ENCODE results near the gene EOLA1. TPM values are rescaled to one million over a fixed set of nuclear protein-coding genes. Genes with fewer than 3 reads are reported as not detected.

EOLA1 gene
- total RNA-seq, 4 donors from 2014 or later: 11.9 to 33.6 (median 17.8) TPM

- intact Hi-C loops (cut with DNase I): loop anchor here (5.0 kb wide), 1 partner anchor 64 kb away; no protein-coding TSS in a partner anchor
- TF ChIP-seq POLR2A (IDR thresholded peaks at IDR 0.05; ENCODE audit: low read depth): no peak
These were observed 22.5 kb downstream of the EOLA1 start for GRCh38 chrX:149563359-149563758.

GRCh38 chrX:149567621-149568417 is 27.0 kb downstream of the EOLA1 start:
- H3K9me3 ChIP-seq: no peaks in the 10 kb centered on the region
- DNase-seq (ENCODE audit: extremely low spot score): no peak
- H3K36me3 ChIP-seq: no peaks in the 10 kb centered on the region
- intact Hi-C loops (cut with DNase I): no loop called here
- H3K4me1 ChIP-seq: peaks cover 0 to 4% (median 0%) of the 10 kb centered on the region in 4 donors
- no peaks in the 10 kb centered on the region for H3K27me3 ChIP-seq
- no peak overlapping the region for H3K27ac ChIP-seq (replicated peaks in 1 of 4)
- TF ChIP-seq POLR2AphosphoS5 (IDR thresholded peaks at IDR 0.05) (no peak), CTCF (IDR thresholded peaks at IDR 0.05) (no peak)
- 74% methylated on average over 7 of the region's 7 CpGs for WGBS
- H3K4me3 ChIP-seq: no peak overlapping the region

More at GRCh38 chrX:149563359-149563758, 22.5 kb downstream of the EOLA1 start:
- no peak overlapping the region for H3K4me3 ChIP-seq
- no peaks in the 10 kb centered on the region for H3K27me3 ChIP-seq
- H3K36me3 ChIP-seq: no peaks in the 10 kb centered on the region
- no peak overlapping the region for H3K27ac ChIP-seq (replicated peaks in 1 of 4)
- WGBS: 74% methylated on average over 4 of the region's 4 CpGs
- H3K4me1 ChIP-seq: no peaks in the 10 kb centered on the region
- no peak for DNase-seq (ENCODE audit: extremely low spot score)
- H3K9me3 ChIP-seq: no peaks in the 10 kb centered on the region

- H3K4me3 ChIP-seq: no peak overlapping the region
- no peak overlapping the region for H3K27ac ChIP-seq (replicated peaks in 1 of 4)
- intact Hi-C loops (cut with DNase I): no loop called here
- DNase-seq (ENCODE audit: extremely low spot score): no peak
- no peaks in the 10 kb centered on the region for H3K36me3 ChIP-seq
- H3K9me3 ChIP-seq: no peaks in the 10 kb centered on the region
- no peaks in the 10 kb centered on the region for H3K27me3 ChIP-seq
- no peak for TF ChIP-seq POLR2AphosphoS5 (IDR thresholded peaks at IDR 0.05)
- TF ChIP-seq EP300 (IDR thresholded peaks at IDR 0.05): no peak
- TF ChIP-seq POLR2A (IDR thresholded peaks at IDR 0.05; ENCODE audit: low read depth): no peak
- TF ChIP-seq CTCF (IDR thresholded peaks at IDR 0.05): no peak
- H3K4me1 ChIP-seq: peaks cover 0 to 4% (median 0%) of the 10 kb centered on the region in 4 donors
- 66% methylated on average over 5 of the region's 5 CpGs for WGBS
These were observed 28.0 kb downstream of the EOLA1 start for GRCh38 chrX:149568701-149569296.

GRCh38 chrX:149569770-149570169 is 29.0 kb downstream of the EOLA1 start:
- no peaks in the 10 kb centered on the region for H3K36me3 ChIP-seq
- DNase-seq (ENCODE audit: extremely low spot score): no peak
- intact Hi-C loops (cut with DNase I): no loop called here
- no peak overlapping the region for H3K27ac ChIP-seq (replicated peaks in 1 of 4)
- no peaks in the 10 kb centered on the region for H3K9me3 ChIP-seq
- H3K4me1 ChIP-seq: peaks cover 0 to 4% (median 0%) of the 10 kb centered on the region in 4 donors
- TF ChIP-seq CTCF (IDR thresholded peaks at IDR 0.05) (no peak), EP300 (IDR thresholded peaks at IDR 0.05) (no peak), POLR2A (IDR thresholded peaks at IDR 0.05; ENCODE audit: low read depth) (no peak)
- 35% methylated on average over 2 of the region's 2 CpGs for WGBS
- H3K27me3 ChIP-seq: no peaks in the 10 kb centered on the region
- no peak overlapping the region for H3K4me3 ChIP-seq

- no peak for DNase-seq (ENCODE audit: extremely low spot score)
- Histone ChIP-seq H3K27me3 (no peaks in the 10 kb centered on the region), H3K27ac (replicated peaks in 1 of 4) (no peak overlapping the region), H3K4me3 (no peak overlapping the region), H3K9me3 (no peaks in the 10 kb centered on the region), H3K36me3 (no peaks in the 10 kb centered on the region), H3K4me1 (peaks cover 0 to 4% (median 0%) of the 10 kb centered on the region in 4 donors)
- TF ChIP-seq POLR2AphosphoS5 (IDR thresholded peaks at IDR 0.05) (no peak), POLR2A (IDR thresholded peaks at IDR 0.05; ENCODE audit: low read depth) (no peak), EP300 (IDR thresholded peaks at IDR 0.05) (no peak), CTCF (IDR thresholded peaks at IDR 0.05) (no peak)
- 53% methylated on average over 6 of the region's 6 CpGs for WGBS
- intact Hi-C loops (cut with DNase I): no loop called here
These were observed 29.9 kb downstream of the EOLA1 start for GRCh38 chrX:149570668-149571067.
